ENCODE data around the gene ATP1A4. TPM values are rescaled to one million over a fixed set of nuclear protein-coding genes. Genes with fewer than 3 reads are reported as not detected.

The ATP1A4 gene
- total RNA-seq, 1 experiment from 2014 or later = not detected

DNA sequence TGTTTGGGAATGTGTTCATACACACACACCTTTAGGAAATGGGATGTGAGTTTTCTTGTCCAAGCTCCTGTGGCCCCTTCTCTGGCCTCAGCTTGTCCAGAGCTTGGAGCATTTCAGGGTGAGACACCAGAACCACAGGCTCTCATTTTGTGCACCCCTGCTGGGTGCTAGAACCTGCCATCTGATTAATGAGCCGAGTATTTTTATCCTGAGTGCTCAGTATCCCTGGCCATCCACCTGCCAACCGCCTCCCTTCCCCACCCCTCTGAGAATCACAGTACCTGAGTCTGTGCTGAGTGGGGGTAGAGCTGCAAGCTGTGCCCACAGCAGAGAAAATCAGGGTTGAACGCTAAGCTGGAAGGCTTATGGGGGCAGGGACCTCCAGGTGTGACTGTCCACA lies 40.4 kb downstream of the ATP1A4 start:
- no peak overlapping the region for H3K4me3 ChIP-seq (ENCODE audit: low read depth in 2 of 2, low read length in 2 of 2)
- no peaks in the 10 kb centered on the region for H3K27me3 ChIP-seq (ENCODE audit: control insufficient read depth, insufficient read depth, low read length)
- no peak for TF ChIP-seq POLR2AphosphoS5 (IDR thresholded peaks at IDR 0.05; ENCODE audit: low read depth, low read length)
- TF ChIP-seq SIN3A (IDR thresholded peaks at IDR 0.05; ENCODE audit: borderline replicate concordance, insufficient read depth, low read depth, low read length) = no peak
- no peak for TF ChIP-seq TCF7L2 (IDR thresholded peaks at IDR 0.05; ENCODE audit: low read depth, low read length)
- TF ChIP-seq, protein P1, sequence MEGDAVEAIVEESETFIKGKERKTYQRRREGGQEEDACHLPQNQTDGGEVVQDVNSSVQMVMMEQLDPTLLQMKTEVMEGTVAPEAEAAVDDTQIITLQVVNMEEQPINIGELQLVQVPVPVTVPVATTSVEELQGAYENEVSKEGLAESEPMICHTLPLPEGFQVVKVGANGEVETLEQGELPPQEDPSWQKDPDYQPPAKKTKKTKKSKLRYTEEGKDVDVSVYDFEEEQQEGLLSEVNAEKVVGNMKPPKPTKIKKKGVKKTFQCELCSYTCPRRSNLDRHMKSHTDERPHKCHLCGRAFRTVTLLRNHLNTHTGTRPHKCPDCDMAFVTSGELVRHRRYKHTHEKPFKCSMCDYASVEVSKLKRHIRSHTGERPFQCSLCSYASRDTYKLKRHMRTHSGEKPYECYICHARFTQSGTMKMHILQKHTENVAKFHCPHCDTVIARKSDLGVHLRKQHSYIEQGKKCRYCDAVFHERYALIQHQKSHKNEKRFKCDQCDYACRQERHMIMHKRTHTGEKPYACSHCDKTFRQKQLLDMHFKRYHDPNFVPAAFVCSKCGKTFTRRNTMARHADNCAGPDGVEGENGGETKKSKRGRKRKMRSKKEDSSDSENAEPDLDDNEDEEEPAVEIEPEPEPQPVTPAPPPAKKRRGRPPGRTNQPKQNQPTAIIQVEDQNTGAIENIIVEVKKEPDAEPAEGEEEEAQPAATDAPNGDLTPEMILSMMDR (IDR thresholded peaks at IDR 0.05) = no peak
- TF ChIP-seq, protein P2, sequence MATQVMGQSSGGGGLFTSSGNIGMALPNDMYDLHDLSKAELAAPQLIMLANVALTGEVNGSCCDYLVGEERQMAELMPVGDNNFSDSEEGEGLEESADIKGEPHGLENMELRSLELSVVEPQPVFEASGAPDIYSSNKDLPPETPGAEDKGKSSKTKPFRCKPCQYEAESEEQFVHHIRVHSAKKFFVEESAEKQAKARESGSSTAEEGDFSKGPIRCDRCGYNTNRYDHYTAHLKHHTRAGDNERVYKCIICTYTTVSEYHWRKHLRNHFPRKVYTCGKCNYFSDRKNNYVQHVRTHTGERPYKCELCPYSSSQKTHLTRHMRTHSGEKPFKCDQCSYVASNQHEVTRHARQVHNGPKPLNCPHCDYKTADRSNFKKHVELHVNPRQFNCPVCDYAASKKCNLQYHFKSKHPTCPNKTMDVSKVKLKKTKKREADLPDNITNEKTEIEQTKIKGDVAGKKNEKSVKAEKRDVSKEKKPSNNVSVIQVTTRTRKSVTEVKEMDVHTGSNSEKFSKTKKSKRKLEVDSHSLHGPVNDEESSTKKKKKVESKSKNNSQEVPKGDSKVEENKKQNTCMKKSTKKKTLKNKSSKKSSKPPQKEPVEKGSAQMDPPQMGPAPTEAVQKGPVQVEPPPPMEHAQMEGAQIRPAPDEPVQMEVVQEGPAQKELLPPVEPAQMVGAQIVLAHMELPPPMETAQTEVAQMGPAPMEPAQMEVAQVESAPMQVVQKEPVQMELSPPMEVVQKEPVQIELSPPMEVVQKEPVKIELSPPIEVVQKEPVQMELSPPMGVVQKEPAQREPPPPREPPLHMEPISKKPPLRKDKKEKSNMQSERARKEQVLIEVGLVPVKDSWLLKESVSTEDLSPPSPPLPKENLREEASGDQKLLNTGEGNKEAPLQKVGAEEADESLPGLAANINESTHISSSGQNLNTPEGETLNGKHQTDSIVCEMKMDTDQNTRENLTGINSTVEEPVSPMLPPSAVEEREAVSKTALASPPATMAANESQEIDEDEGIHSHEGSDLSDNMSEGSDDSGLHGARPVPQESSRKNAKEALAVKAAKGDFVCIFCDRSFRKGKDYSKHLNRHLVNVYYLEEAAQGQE (IDR thresholded peaks at IDR 0.05; ENCODE audit: insufficient read depth in 1 of 2, low read depth in 2 of 2, low read length in 1 of 2) = no peak
- intact Hi-C loops (cut with micrococcal nuclease; ENCODE audit: unreplicated experiment) (loop anchor here (2.0 to 10.0 kb wide), 2 partner anchors 61 to 87 kb away; no protein-coding TSS in a partner anchor), in situ Hi-C loops (cut with HindIII; ENCODE audit: low pct_unique_long_range_greater_than_20kb, low sequenced_read_pairs) (no loop called here)
- POLR2A ChIA-PET = interaction anchor here (0.6 kb wide), 1 partner anchor 97 kb away, joined by 4 read pairs; no protein-coding TSS in a partner anchor
- H3K9me3 ChIP-seq (ENCODE audit: control insufficient read depth, insufficient read depth, low read depth, low read length) = no peaks in the 10 kb centered on the region
- H3K27ac ChIP-seq (ENCODE audit: low read length) = no peak overlapping the region
- CTCF ChIA-PET = no interaction called here
- no peaks in the 10 kb centered on the region for H3K36me3 ChIP-seq (ENCODE audit: control insufficient read depth, insufficient read depth, low read length)
- BruUV-seq (replicated peaks) = no TSS peak
- DNase-seq (ENCODE audit: low read depth, low spot score) = no peak
- ATAC-seq = no peak
- H3K4me1 ChIP-seq (ENCODE audit: control insufficient read depth, insufficient read depth, low read length) = peaks cover 7% of the 10 kb centered on the region; the same call in 1 of the 2 replicates

DNA sequence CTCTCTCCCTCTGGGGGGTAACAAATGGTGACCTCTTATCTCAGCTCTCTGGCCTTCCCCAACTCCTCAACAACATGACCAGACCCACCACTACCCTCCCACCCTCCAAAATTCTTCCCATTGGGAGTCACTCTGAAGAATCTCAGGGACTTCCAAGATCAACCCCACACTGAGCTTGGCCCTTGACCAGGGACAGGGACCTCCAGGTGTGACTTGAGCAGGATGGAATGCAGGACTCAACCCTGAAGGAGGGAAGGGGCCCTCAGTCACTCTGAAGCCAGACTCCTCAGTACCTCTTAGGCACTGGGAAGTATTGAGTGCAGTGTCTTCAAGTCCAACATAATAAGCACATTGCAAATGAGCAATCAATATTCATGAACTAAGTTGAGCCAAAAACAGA lies 40.8 kb downstream of the ATP1A4 start:
- H3K4me3 ChIP-seq (ENCODE audit: low read depth in 2 of 2, low read length in 2 of 2) = no peak overlapping the region
- H3K36me3 ChIP-seq (ENCODE audit: control insufficient read depth, insufficient read depth, low read length) = no peaks in the 10 kb centered on the region
- H3K27me3 ChIP-seq (ENCODE audit: control insufficient read depth, insufficient read depth, low read length) = no peaks in the 10 kb centered on the region
- ATAC-seq (no peak), DNase-seq (ENCODE audit: low read depth, low spot score) (no peak)
- intact Hi-C loops (cut with micrococcal nuclease; ENCODE audit: unreplicated experiment) = loop anchor here (2.0 to 10.0 kb wide), 2 partner anchors 61 to 87 kb away; no protein-coding TSS in a partner anchor
- CTCF ChIA-PET = no interaction called here
- no peak overlapping the region for H3K27ac ChIP-seq (ENCODE audit: low read length)
- TF ChIP-seq, protein P1 (IDR thresholded peaks at IDR 0.05) = no peak
- TF ChIP-seq SIN3A (IDR thresholded peaks at IDR 0.05; ENCODE audit: borderline replicate concordance, insufficient read depth, low read depth, low read length) (no peak), TCF7L2 (IDR thresholded peaks at IDR 0.05; ENCODE audit: low read depth, low read length) (no peak), POLR2AphosphoS5 (IDR thresholded peaks at IDR 0.05; ENCODE audit: low read depth, low read length) (no peak)
- TF ChIP-seq, protein P2 (IDR thresholded peaks at IDR 0.05; ENCODE audit: insufficient read depth in 1 of 2, low read depth in 2 of 2, low read length in 1 of 2) = no peak
- in situ Hi-C loops (cut with HindIII; ENCODE audit: low pct_unique_long_range_greater_than_20kb, low sequenced_read_pairs) = no loop called here
- POLR2A ChIA-PET = interaction anchor here (0.6 kb wide), 1 partner anchor 96 kb away, joined by 4 read pairs; no protein-coding TSS in a partner anchor
- BruUV-seq (replicated peaks) = no TSS peak
- H3K4me1 ChIP-seq (ENCODE audit: control insufficient read depth, insufficient read depth, low read length) = peaks cover 7% of the 10 kb centered on the region; the same call in 1 of the 2 replicates
- H3K9me3 ChIP-seq (ENCODE audit: control insufficient read depth, insufficient read depth, low read depth, low read length) = no peaks in the 10 kb centered on the region

Measured in Panc1 (cell line).